ENCODE data around the gene SEMA4D.

Gene SEMA4D

DNA sequence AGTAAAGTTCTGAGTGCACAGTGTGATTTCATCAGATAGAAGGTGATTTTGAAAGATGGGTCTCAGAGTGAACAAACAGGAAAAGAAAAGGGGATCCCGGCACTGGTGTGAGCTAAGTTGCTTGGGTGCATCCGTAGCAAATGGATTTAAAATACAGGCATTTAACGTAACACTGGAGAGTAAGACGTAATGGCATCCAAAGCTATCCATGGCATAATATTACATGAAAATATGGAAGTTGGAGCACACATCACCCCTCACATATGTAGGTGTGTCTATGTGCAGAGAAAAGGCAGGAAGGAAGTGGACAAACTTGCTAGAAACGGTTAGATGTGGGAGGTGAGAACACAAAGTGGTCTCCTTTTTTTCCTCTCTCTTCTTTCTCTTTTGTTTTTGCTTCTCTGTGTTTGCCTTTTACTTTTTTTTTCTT lies 38.2 kb upstream of the SEMA4D start:
- no peaks in the 10 kb centered on the region for H3K27me3 ChIP-seq (replicated peaks; ENCODE audit: control insufficient read depth, insufficient read depth, low read length)
- TF ChIP-seq, protein P1, sequence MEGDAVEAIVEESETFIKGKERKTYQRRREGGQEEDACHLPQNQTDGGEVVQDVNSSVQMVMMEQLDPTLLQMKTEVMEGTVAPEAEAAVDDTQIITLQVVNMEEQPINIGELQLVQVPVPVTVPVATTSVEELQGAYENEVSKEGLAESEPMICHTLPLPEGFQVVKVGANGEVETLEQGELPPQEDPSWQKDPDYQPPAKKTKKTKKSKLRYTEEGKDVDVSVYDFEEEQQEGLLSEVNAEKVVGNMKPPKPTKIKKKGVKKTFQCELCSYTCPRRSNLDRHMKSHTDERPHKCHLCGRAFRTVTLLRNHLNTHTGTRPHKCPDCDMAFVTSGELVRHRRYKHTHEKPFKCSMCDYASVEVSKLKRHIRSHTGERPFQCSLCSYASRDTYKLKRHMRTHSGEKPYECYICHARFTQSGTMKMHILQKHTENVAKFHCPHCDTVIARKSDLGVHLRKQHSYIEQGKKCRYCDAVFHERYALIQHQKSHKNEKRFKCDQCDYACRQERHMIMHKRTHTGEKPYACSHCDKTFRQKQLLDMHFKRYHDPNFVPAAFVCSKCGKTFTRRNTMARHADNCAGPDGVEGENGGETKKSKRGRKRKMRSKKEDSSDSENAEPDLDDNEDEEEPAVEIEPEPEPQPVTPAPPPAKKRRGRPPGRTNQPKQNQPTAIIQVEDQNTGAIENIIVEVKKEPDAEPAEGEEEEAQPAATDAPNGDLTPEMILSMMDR (IDR thresholded peaks at IDR 0.05; ENCODE audit: insufficient read depth, low read length, poor library complexity, severe bottlenecking) = no peak
- DNase-seq (ENCODE audit: extremely low read depth, insufficient read length) = no peak
- no peak overlapping the region for H3K4me3 ChIP-seq (replicated peaks; ENCODE audit: low read depth, low read length)
- no peaks in the 10 kb centered on the region for H3K36me3 ChIP-seq (ENCODE audit: control insufficient read depth, insufficient read depth, low read length)

DNA sequence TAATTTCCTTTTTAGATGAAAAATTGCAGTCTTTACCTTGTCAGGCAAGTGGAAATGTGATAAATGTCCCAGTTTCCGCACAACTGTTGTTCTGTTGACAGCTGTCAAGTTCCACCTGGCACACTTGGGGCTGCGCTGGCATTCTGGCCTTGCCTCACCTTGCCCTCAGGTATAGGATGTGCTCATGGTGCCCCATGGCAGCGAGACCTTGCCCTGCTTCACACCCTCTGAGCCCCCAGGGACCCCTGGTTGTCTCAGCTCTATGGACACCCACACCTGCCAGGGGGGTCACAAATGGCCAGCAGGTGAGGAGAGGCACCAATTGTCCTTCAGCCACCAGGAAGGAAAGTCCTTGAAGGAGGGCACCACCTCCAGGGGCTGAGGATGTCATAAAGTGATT lies 37.5 kb upstream of the SEMA4D start:
- Histone ChIP-seq H3K4me3 (replicated peaks; ENCODE audit: low read depth, low read length) (no peak overlapping the region), H3K27me3 (replicated peaks; ENCODE audit: control insufficient read depth, insufficient read depth, low read length) (no peaks in the 10 kb centered on the region), H3K36me3 (ENCODE audit: control insufficient read depth, insufficient read depth, low read length) (no peaks in the 10 kb centered on the region)
- DNase-seq (ENCODE audit: extremely low read depth, insufficient read length) = no peak
- TF ChIP-seq, protein P1 (IDR thresholded peaks at IDR 0.05; ENCODE audit: insufficient read depth, low read length, poor library complexity, severe bottlenecking) = no peak

DNA sequence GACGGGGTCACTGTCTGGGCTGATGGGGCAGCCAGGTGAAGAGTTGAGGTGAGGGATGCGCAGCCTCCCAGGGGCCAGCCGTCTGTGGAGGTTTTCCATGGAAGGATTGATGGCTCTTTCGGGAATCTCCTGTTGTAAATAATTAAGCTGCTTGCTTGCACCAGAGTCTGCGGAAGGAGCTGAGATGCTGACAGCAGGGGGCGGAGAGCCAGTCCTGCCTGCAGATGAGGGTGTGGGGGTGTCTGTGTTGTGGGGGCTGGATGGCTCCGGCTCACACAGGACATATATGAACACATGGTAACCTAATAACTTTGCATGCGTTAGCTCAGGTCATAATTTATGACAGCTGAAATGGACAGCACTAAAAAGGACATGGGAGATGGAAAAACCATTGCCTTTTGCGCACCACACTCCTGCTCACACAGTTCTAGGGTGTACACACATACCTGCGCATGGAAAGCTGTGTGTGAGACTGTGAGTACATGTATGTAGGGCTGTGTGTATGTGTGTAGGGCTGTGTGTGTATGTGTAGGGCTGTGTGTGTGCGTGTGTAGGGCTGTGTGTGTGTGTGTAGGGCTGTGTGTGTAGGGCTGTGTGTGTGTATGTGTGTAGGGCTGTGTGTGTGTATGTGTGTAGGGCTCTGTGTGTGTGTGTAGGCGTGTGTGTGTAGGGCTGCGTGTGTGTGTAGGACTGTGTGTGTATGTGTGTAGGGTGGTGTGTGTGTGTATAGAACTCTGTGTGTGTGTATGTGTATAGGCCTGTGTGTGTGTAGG lies 36.8 kb upstream of the SEMA4D start:
- no peaks in the 10 kb centered on the region for H3K36me3 ChIP-seq (ENCODE audit: control insufficient read depth, insufficient read depth, low read length)
- TF ChIP-seq, protein P1 (IDR thresholded peaks at IDR 0.05; ENCODE audit: insufficient read depth, low read length, poor library complexity, severe bottlenecking) = no peak
- H3K4me3 ChIP-seq (replicated peaks; ENCODE audit: low read depth, low read length) = no peak overlapping the region
- H3K27me3 ChIP-seq (replicated peaks; ENCODE audit: control insufficient read depth, insufficient read depth, low read length) = no peaks in the 10 kb centered on the region
- DNase-seq (ENCODE audit: extremely low read depth, insufficient read length) = no peak

DNA sequence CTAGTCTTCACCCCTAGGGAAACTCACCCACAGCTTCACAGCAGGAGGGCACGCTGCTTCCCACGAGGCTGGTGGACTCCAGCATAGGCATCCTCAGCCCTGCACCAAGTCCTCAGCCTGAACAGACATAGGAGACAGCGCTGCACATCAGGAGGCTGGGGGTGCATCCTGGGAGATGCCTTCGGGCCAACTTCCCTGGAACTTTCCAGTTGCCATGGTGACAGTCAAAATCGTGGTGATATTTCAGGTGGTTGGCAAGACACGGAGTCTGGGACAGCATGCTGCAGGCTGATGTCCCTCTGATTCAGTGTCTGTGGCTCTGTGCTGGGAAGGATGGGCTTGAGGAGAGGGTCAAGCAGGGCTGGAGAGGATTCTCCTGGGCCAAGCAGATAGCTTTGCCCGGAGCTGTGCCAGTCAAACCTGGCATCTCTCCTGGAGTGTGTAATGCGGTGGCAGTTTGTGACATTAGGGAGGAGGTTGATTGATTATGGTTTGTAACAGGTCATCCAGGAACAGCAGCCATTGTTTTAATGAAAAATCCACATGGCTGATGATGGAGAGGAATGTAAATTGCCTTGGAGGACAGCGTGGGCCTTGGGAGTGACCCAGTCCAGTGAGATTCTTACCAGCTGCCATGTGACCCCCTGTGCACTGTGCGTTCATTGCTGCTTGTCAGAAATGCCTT lies 35.6 kb upstream of the SEMA4D start:
- Histone ChIP-seq H3K4me3 (replicated peaks; ENCODE audit: low read depth, low read length) (no peak overlapping the region), H3K27me3 (replicated peaks; ENCODE audit: control insufficient read depth, insufficient read depth, low read length) (no peaks in the 10 kb centered on the region)

DNA sequence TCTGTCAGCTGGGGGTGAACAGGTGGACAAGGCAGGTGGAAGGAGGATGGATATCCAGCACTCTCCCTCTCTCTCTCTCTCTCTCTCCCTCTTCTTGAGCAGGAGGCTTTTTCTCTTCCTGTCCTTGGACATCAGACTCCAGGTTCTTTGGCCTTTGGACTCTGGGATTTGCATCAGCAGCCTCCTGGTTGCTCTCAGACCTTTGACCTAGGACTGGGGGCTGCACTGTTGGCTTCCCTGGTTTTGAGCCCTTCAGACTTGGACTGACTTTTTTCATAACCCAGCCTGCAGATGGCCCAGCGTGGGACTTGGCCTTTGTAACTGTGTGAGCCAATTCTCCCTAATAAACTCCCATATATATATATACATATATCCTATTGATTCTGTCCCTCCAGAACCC lies 35.0 kb upstream of the SEMA4D start:
- TF ChIP-seq, protein P1 (IDR thresholded peaks at IDR 0.05; ENCODE audit: insufficient read depth, low read length, poor library complexity, severe bottlenecking) = no peak
- H3K4me3 ChIP-seq (replicated peaks; ENCODE audit: low read depth, low read length) = no peak overlapping the region
- no peaks in the 10 kb centered on the region for H3K27me3 ChIP-seq (replicated peaks; ENCODE audit: control insufficient read depth, insufficient read depth, low read length)
- no peak for DNase-seq (ENCODE audit: extremely low read depth, insufficient read length)
- no peaks in the 10 kb centered on the region for H3K36me3 ChIP-seq (ENCODE audit: control insufficient read depth, insufficient read depth, low read length)

More for the DNA sequence above, 35.6 kb upstream of the SEMA4D start:
- DNase-seq (ENCODE audit: extremely low read depth, insufficient read length) = no peak
- TF ChIP-seq, protein P1 (IDR thresholded peaks at IDR 0.05; ENCODE audit: insufficient read depth, low read length, poor library complexity, severe bottlenecking) = no peak
- H3K36me3 ChIP-seq (ENCODE audit: control insufficient read depth, insufficient read depth, low read length) = no peaks in the 10 kb centered on the region

Measured in GM06990 (cell line).